Measurements from ENCODE around the gene NUAK1. TPM values are rescaled to one million over a fixed set of nuclear protein-coding genes. Genes with fewer than 3 reads are reported as not detected.

Gene NUAK1
- total RNA-seq, 1 experiment from 2014 or later, result 7.4 TPM

GRCh38 chr12:106015646-106016045, 123.1 kb downstream of the NUAK1 start:
- ChIA-PET CTCF (no interaction called here), POLR2A (no interaction called here), RAD21 (ENCODE audit: low non-redundant PET in 1 of 2, low total read pairs in 2 of 2, uncharacterized antibody in 2 of 2, unreplicated experiment in 2 of 2) (no interaction called here)
- Histone ChIP-seq H3K9me3 (ENCODE audit: control insufficient read depth in 1 of 2, insufficient read depth in 1 of 2, low read depth in 1 of 2, low read length in 2 of 2) (no peaks in the 10 kb centered on the region; a peak in 1 of 4 replicates), H3K9ac (ENCODE audit: low read length) (no peak overlapping the region), H3K27me3 (ENCODE audit: insufficient read depth, low read length) (peaks cover 18% of the 10 kb centered on the region; the same call in 1 of the 2 replicates), H3K27ac (ENCODE audit: low read depth, low read length) (no peak overlapping the region), H4K20me1 (ENCODE audit: insufficient read depth) (no peaks in the 10 kb centered on the region), H3K4me1 (ENCODE audit: control insufficient read depth in 1 of 2, insufficient read depth in 2 of 2, low read length in 2 of 2) (no peaks in the 10 kb centered on the region), H2AFZ (ENCODE audit: low read depth, low read length, poor library complexity, severe bottlenecking) (no peak overlapping the region), H3K36me3 (ENCODE audit: control insufficient read depth in 1 of 2, insufficient read depth in 2 of 2, low read length in 2 of 2) (no peaks in the 10 kb centered on the region), H3K4me3 (replicated peaks in 1 of 2; ENCODE audit: low read depth in 1 of 2, low read length in 2 of 2) (no peak overlapping the region), H3K79me2 (ENCODE audit: insufficient read depth, low read length) (no peaks in the 10 kb centered on the region), H3K4me2 (ENCODE audit: low read length) (no peak overlapping the region), H3K9me2 (ENCODE audit: insufficient read depth) (no peaks in the 10 kb centered on the region)
- no peak for DNase-seq (ENCODE audit: low read depth, low spot score)
- TF ChIP-seq SIN3A (IDR thresholded peaks at IDR 0.05; ENCODE audit: low read depth) (no peak), ZNF274 (IDR thresholded peaks at IDR 0.05; ENCODE audit: low read depth, low read length) (no peak), ATF3 (IDR thresholded peaks at IDR 0.05) (no peak), CEBPB (IDR thresholded peaks at IDR 0.05; ENCODE audit: low read depth) (no peak), TCF7L2 (IDR thresholded peaks at IDR 0.05; ENCODE audit: borderline replicate concordance, extremely low read depth, insufficient read depth, insufficient read length) (no peak), JUND (IDR thresholded peaks at IDR 0.05) (no peak), YY1 (IDR thresholded peaks at IDR 0.05; ENCODE audit: extremely low read depth, insufficient replicate concordance, low read depth, low read length) (no peak), ZFX (IDR thresholded peaks at IDR 0.05) (no peak)
- TF ChIP-seq, protein P1, sequence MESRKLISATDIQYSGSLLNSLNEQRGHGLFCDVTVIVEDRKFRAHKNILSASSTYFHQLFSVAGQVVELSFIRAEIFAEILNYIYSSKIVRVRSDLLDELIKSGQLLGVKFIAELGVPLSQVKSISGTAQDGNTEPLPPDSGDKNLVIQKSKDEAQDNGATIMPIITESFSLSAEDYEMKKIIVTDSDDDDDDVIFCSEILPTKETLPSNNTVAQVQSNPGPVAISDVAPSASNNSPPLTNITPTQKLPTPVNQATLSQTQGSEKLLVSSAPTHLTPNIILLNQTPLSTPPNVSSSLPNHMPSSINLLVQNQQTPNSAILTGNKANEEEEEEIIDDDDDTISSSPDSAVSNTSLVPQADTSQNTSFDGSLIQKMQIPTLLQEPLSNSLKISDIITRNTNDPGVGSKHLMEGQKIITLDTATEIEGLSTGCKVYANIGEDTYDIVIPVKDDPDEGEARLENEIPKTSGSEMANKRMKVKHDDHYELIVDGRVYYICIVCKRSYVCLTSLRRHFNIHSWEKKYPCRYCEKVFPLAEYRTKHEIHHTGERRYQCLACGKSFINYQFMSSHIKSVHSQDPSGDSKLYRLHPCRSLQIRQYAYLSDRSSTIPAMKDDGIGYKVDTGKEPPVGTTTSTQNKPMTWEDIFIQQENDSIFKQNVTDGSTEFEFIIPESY (IDR thresholded peaks at IDR 0.05; ENCODE audit: extremely low read depth, insufficient replicate concordance, low read length), result no peak
- TF ChIP-seq, protein P2, sequence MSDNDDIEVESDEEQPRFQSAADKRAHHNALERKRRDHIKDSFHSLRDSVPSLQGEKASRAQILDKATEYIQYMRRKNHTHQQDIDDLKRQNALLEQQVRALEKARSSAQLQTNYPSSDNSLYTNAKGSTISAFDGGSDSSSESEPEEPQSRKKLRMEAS (IDR thresholded peaks at IDR 0.05), result no peak
- no peak for ATAC-seq
- BruUV-seq (replicated peaks), result no TSS peak
- intact Hi-C loops (cut with micrococcal nuclease), result no loop called here

Data from HCT116 (cell line).